HCT116 (cell line): ENCODE data around the gene PIH1D1. TPM values are rescaled to one million over a fixed set of nuclear protein-coding genes. Genes with fewer than 3 reads are reported as not detected.

Experiments
- ATAC-seq: fragments of 200-7000 bp; cut with Tn5 transposase; 2 replicates; pipeline ENCODE4 v1.9.1; 2020; ENCODE audit warnings: mild to moderate bottlenecking, moderate library complexity
- BruUV-seq: library from RNA; stranded (reverse); fragments of 400-500 nt; replicated peaks from 2 replicates; lab custom pipeline; 2021; lab: Mats Ljungman, UMichigan
- CTCF ChIA-PET: fragments of 300-600 bp; sonication (Branson Sonifier 250); formaldehyde crosslinking; loops from one replicate; lab custom pipeline; 2021; ENCODE audit warnings: antibody characterized with exemption; lab: Charles Lee
- POLR2A ChIA-PET: fragments of 300-600, 350-600 bp; sonication (Branson Sonifier 250); formaldehyde crosslinking; loops from one replicate; lab custom pipeline; 2021; ENCODE audit warnings: antibody characterized with exemption; lab: Charles Lee
- RAD21 ChIA-PET, 2 experiments: fragments of 300-600 bp; sonication (Branson Sonifier 250); formaldehyde crosslinking; loops; one replicate each; lab custom pipeline; 2023; ENCODE audit warnings: low total read pairs in 2 of 2; ENCODE audit not compliant: uncharacterized antibody in 2 of 2, unreplicated experiment in 2 of 2, low non-redundant PET in 1 of 2; lab: Charles Lee
- DNase-seq: peaks from one replicate; pipeline ENCODE4 v3.0.0-alpha.2; 2010; ENCODE audit warnings: low read depth, low spot score
- H2AFZ ChIP-seq: fragments of 200-600 bp; shearing (Covaris generic), sonication (generic); 2 replicates; pipeline ENCODE4 v1.6.1; 2017; ENCODE audit warnings: low read depth, mixed run types, mixed read lengths, antibody characterized with exemption, low read length; ENCODE audit not compliant: poor library complexity, severe bottlenecking
- H3K27ac ChIP-seq: 2 replicates; pipeline ENCODE4 v1.5.1; 2012; ENCODE audit warnings: low read depth, low read length
- H3K27me3 ChIP-seq: fragments of 200-600 bp; sonication (generic); 2 replicates; pipeline ENCODE4 v1.6.1; 2016; ENCODE audit warnings: mixed run types, low read length, mixed read lengths; ENCODE audit not compliant: insufficient read depth
- H3K36me3 ChIP-seq, 2 experiments: fragments of 200-500 bp in 1 of 2; fragments of 200-600 bp in 1 of 2; sonication (Bioruptor generic) in 1 of 2; sonication (generic) in 1 of 2; 2 replicates each; pipeline versions ENCODE4 v1.5.1 to v1.6.1; 2014 to 2016; ENCODE audit warnings: low read length in 2 of 2, inconsistent platforms in 1 of 2, mixed read lengths in 1 of 2, mixed run types in 1 of 2; ENCODE audit not compliant: insufficient read depth in 2 of 2, control insufficient read depth in 1 of 2
- H3K4me1 ChIP-seq, 2 experiments: fragments of 200-600 bp in 1 of 2; sonication (generic) in 1 of 2; 2 replicates each; pipeline versions ENCODE4 v1.5.1 to v1.6.1; 2012 to 2017; ENCODE audit warnings: low read length in 2 of 2, inconsistent platforms in 1 of 2, mild to moderate bottlenecking in 1 of 2, mixed read lengths in 1 of 2, mixed run types in 1 of 2, moderate library complexity in 1 of 2; ENCODE audit not compliant: insufficient read depth in 2 of 2, control insufficient read depth in 1 of 2
- H3K4me2 ChIP-seq: fragments of 200-600 bp; sonication (generic); 2 replicates; pipeline ENCODE4 v1.6.1; 2017; ENCODE audit warnings: mixed run types, low read length, mixed read lengths
- H3K4me3 ChIP-seq, 2 experiments: fragments of 200-600 bp in 1 of 2; sonication (generic) in 1 of 2; replicated peaks in 1 of 2; 2 replicates each; pipeline ENCODE4 v1.5.1; 2011 to 2016; ENCODE audit warnings: low read length in 2 of 2, control low read depth in 1 of 2, low read depth in 1 of 2, mild to moderate bottlenecking in 1 of 2, mixed read lengths in 1 of 2, mixed run types in 1 of 2
- H3K79me2 ChIP-seq: fragments of 200-600 bp; sonication (generic); 2 replicates; pipeline ENCODE4 v1.6.1; 2017; ENCODE audit warnings: mild to moderate bottlenecking, mixed run types, low read length, moderate library complexity, mixed read lengths; ENCODE audit not compliant: insufficient read depth
- H3K9ac ChIP-seq: fragments of 200-600 bp; sonication (generic); 2 replicates; pipeline ENCODE4 v1.6.1; 2016; ENCODE audit warnings: low read length, mixed read lengths
- H3K9me2 ChIP-seq: fragments of 200-600 bp; sonication (generic), shearing (Covaris generic); 2 replicates; pipeline ENCODE4 v1.6.1; 2017; ENCODE audit warnings: mixed run types, mild to moderate bottlenecking, moderate library complexity; ENCODE audit not compliant: insufficient read depth
- H3K9me3 ChIP-seq, 2 experiments: fragments of 200-500 bp in 1 of 2; fragments of 200-600 bp in 1 of 2; sonication (Bioruptor generic) in 1 of 2; sonication (generic) in 1 of 2; 2 replicates each; pipeline ENCODE4 v1.6.1; 2014 to 2017; ENCODE audit warnings: low read length in 2 of 2, mixed read lengths in 2 of 2, inconsistent platforms in 1 of 2, low read depth in 1 of 2, mild to moderate bottlenecking in 1 of 2, mixed run types in 1 of 2, moderate library complexity in 1 of 2; ENCODE audit not compliant: control insufficient read depth in 1 of 2, insufficient read depth in 1 of 2
- H4K20me1 ChIP-seq: fragments of 200-600 bp; sonication (generic), shearing (Covaris generic); 2 replicates; pipeline ENCODE4 v1.6.1; 2017; ENCODE audit warnings: mixed run types, mild to moderate bottlenecking, moderate library complexity; ENCODE audit not compliant: insufficient read depth
- CBX3 ChIP-seq: IDR thresholded peaks from 2 replicates; pipeline ENCODE4 v1.6.1; 2012; ENCODE audit warnings: low read depth
- CEBPB ChIP-seq: IDR thresholded peaks from 2 replicates; pipeline ENCODE4 v1.6.1; 2012; ENCODE audit warnings: low read depth
- ELF1 ChIP-seq: IDR thresholded peaks from 2 replicates; pipeline ENCODE4 v1.6.1; 2012; ENCODE audit warnings: low read depth, borderline replicate concordance
- EZH2 ChIP-seq: fragments of 200-600 bp; sonication (generic); IDR thresholded peaks from 2 replicates; pipeline ENCODE4 v1.6.1; 2017; ENCODE audit warnings: antibody characterized with exemption, mixed run types
- EZH2phosphoT487 ChIP-seq: fragments of 200-600 bp; IDR thresholded peaks from 2 replicates; pipeline ENCODE4 v1.6.1; 2018; ENCODE audit warnings: antibody characterized with exemption, borderline replicate concordance
- FOSL1 ChIP-seq: IDR thresholded peaks from 2 replicates; pipeline ENCODE4 v1.6.1; 2012; ENCODE audit warnings: low read depth
- JUND ChIP-seq: IDR thresholded peaks from 2 replicates; pipeline ENCODE4 v1.6.1; 2012
- POLR2A ChIP-seq: IDR thresholded peaks from 2 replicates; pipeline ENCODE4 v1.7.0; 2011; ENCODE audit warnings: borderline replicate concordance; ENCODE audit not compliant: insufficient read depth, insufficient read length; ENCODE audit errors: extremely low read depth
- POLR2AphosphoS5 ChIP-seq: IDR thresholded peaks from 2 replicates; pipeline ENCODE4 v1.6.1; 2011; ENCODE audit warnings: mild to moderate bottlenecking, low read depth, low read length, moderate library complexity
- REST ChIP-seq: IDR thresholded peaks from 2 replicates; pipeline ENCODE4 v1.6.1; 2012; ENCODE audit warnings: low read depth
- SIN3A ChIP-seq: IDR thresholded peaks from 2 replicates; pipeline ENCODE4 v1.6.1; 2012; ENCODE audit warnings: low read depth
- SP1 ChIP-seq: IDR thresholded peaks from 2 replicates; pipeline ENCODE4 v1.6.1; 2012; ENCODE audit warnings: low read depth
- SRF ChIP-seq: IDR thresholded peaks from 2 replicates; pipeline ENCODE4 v1.6.1; 2012; ENCODE audit warnings: low read depth
- TCF7L2 ChIP-seq: IDR thresholded peaks from 2 replicates; pipeline ENCODE4 v1.7.0; 2011; ENCODE audit warnings: borderline replicate concordance, inconsistent platforms; ENCODE audit not compliant: insufficient read depth, insufficient read length; ENCODE audit errors: extremely low read depth
- ZFX ChIP-seq: fragments of 450-650 bp; IDR thresholded peaks from 2 replicates; pipeline ENCODE4 v1.6.1; 2017
- intact Hi-C: fragments of 100-400 bp; cut with micrococcal nuclease; formaldehyde crosslinking; loops from 2 replicates; pipeline ENCODE4 v1.10.0; 2022
- total RNA-seq: library from RNA; stranded (reverse); gene quantifications from one replicate; pipeline ENCODE4 v1.2.1, GENCODE V29; 2021; ENCODE audit not compliant: unreplicated experiment
- TF ChIP-seq, protein P1 (sequence below): IDR thresholded peaks from 2 replicates; pipeline ENCODE4 v1.6.1; 2012
- TF ChIP-seq, protein P2 (sequence below): IDR thresholded peaks from 2 replicates; pipeline ENCODE4 v1.6.1; 2011; ENCODE audit warnings: mild to moderate bottlenecking, low read length, moderate library complexity; ENCODE audit not compliant: insufficient replicate concordance; ENCODE audit errors: extremely low read depth
- TF ChIP-seq, protein P3 (sequence below), 3 experiments: fragments of 200-600 bp in 1 of 3; sonication (generic) in 1 of 3; IDR thresholded peaks in 2 of 3; conservative IDR thresholded peaks in 1 of 3; 2 replicates each; pipeline ENCODE4 v1.5.1; 2012 to 2017; ENCODE audit warnings: low read depth in 2 of 3, low read length in 2 of 3, antibody characterized with exemption in 1 of 3, borderline replicate concordance in 1 of 3, control low read depth in 1 of 3, mild to moderate bottlenecking in 1 of 3, mixed read lengths in 1 of 3, mixed run types in 1 of 3, moderate library complexity in 1 of 3; ENCODE audit not compliant: insufficient read depth in 1 of 3
- TF ChIP-seq, protein P4 (sequence below): IDR thresholded peaks from 2 replicates; pipeline ENCODE4 v1.6.1; 2012

The PIH1D1 gene
- total RNA-seq, 1 experiment from 2014 or later, result 152 TPM

DNA sequence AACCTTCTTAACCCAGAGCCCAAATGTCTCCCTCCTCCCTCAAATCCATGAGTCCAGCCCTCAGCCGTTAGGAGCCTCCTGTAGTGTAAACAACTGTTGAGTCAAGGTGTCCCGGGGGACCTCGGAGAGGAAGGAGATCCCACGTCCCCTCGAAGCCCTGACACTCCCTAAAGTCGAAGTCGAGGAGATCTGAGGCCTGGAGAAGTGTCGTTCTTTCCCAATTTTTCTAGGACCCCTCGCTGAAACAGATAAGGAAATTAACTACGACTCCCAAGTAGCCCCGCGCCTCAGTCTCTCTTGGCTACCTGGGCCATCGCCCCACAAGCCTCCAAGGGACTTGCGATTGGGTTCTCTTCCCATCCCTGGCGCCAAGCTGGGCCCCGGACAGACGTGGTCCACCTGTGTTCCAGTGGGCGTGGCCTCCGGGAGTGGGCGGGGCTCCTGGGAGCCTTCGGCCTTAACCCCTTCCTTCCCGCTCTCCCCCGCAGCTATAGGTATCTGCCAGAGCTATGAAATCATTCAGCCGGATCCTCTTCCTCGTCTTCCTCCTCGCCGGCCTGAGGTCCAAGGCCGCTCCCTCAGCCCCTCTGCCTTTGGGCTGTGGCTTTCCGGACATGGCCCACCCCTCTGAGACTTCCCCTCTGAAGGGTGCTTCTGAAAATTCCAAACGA, 25.6 kb downstream of the PIH1D1 start:
- H3K36me3 ChIP-seq, result no peaks in the 10 kb centered on the region
- H4K20me1 ChIP-seq, result no peaks in the 10 kb centered on the region
- no peaks in the 10 kb centered on the region for H3K79me2 ChIP-seq
- H3K9me3 ChIP-seq, result no peaks in the 10 kb centered on the region
- no peaks in the 10 kb centered on the region for H3K9me2 ChIP-seq
- ChIA-PET POLR2A (interaction anchor here (0.6 to 1.5 kb wide), 5 partner anchors 9 to 551 kb away, joined by 3 to 5 read pairs (median 3); partner anchors contain the start of gene PIH1D1), RAD21 (interaction anchor here in 1 of 2 experiments (1.4 kb wide), 1 partner anchor 16 kb away, joined by 3 read pairs; no protein-coding TSS in a partner anchor), CTCF (interaction anchor here (0.7 to 2.1 kb wide), 3 partner anchors 17 to 34 kb away, joined by 3 to 12 read pairs (median 4); no protein-coding TSS in a partner anchor)
- peak overlapping the region; percentile 46 to 61 for H3K4me3 ChIP-seq
- ATAC-seq, result peak; percentile 75
- intact Hi-C loops, result no loop called here
- DNase-seq, result peak; percentile 73
- H3K4me1 ChIP-seq, result peaks cover 12 to 38% of the 10 kb centered on the region in 2 experiments; a peak in 3 of 4 replicates
- H3K9ac ChIP-seq, result peak overlapping the region; percentile 47
- H3K4me2 ChIP-seq, result peak overlapping the region; percentile 88
- peak overlapping the region; percentile 12 for H3K27ac ChIP-seq
- BruUV-seq, result TSS peak; percentile 80
- H2AFZ ChIP-seq, result peak overlapping the region; percentile 38
- H3K27me3 ChIP-seq, result peaks cover 9% of the 10 kb centered on the region; the same call in 1 of the 2 replicates
- TF ChIP-seq EZH2, result no peak
- no peak for TF ChIP-seq SIN3A
- TF ChIP-seq SRF, result no peak
- no peak for TF ChIP-seq CBX3
- TF ChIP-seq POLR2A, result no peak
- TF ChIP-seq ELF1, result no peak
- TF ChIP-seq EZH2phosphoT487, result no peak
- TF ChIP-seq, protein P1, sequence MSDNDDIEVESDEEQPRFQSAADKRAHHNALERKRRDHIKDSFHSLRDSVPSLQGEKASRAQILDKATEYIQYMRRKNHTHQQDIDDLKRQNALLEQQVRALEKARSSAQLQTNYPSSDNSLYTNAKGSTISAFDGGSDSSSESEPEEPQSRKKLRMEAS, result peak; percentile 15; the same call in 1 of the 2 replicates
- TF ChIP-seq POLR2AphosphoS5, result peak; percentile 73
- no peak for TF ChIP-seq REST
- peak; percentile 91 for TF ChIP-seq SP1
- TF ChIP-seq, protein P2, sequence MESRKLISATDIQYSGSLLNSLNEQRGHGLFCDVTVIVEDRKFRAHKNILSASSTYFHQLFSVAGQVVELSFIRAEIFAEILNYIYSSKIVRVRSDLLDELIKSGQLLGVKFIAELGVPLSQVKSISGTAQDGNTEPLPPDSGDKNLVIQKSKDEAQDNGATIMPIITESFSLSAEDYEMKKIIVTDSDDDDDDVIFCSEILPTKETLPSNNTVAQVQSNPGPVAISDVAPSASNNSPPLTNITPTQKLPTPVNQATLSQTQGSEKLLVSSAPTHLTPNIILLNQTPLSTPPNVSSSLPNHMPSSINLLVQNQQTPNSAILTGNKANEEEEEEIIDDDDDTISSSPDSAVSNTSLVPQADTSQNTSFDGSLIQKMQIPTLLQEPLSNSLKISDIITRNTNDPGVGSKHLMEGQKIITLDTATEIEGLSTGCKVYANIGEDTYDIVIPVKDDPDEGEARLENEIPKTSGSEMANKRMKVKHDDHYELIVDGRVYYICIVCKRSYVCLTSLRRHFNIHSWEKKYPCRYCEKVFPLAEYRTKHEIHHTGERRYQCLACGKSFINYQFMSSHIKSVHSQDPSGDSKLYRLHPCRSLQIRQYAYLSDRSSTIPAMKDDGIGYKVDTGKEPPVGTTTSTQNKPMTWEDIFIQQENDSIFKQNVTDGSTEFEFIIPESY, result no peak
- TF ChIP-seq, protein P3, sequence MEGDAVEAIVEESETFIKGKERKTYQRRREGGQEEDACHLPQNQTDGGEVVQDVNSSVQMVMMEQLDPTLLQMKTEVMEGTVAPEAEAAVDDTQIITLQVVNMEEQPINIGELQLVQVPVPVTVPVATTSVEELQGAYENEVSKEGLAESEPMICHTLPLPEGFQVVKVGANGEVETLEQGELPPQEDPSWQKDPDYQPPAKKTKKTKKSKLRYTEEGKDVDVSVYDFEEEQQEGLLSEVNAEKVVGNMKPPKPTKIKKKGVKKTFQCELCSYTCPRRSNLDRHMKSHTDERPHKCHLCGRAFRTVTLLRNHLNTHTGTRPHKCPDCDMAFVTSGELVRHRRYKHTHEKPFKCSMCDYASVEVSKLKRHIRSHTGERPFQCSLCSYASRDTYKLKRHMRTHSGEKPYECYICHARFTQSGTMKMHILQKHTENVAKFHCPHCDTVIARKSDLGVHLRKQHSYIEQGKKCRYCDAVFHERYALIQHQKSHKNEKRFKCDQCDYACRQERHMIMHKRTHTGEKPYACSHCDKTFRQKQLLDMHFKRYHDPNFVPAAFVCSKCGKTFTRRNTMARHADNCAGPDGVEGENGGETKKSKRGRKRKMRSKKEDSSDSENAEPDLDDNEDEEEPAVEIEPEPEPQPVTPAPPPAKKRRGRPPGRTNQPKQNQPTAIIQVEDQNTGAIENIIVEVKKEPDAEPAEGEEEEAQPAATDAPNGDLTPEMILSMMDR (IDR thresholded peaks at IDR 0.05 in 2 of 3, conservative IDR thresholded peaks at IDR 0.05 in 1 of 3; ENCODE audit: borderline replicate concordance in 1 of 3, insufficient read depth in 1 of 3, low read depth in 2 of 3, low read length in 2 of 3), result no peak
- no peak for TF ChIP-seq FOSL1
- no peak for TF ChIP-seq CEBPB
- peak; percentile 26; the same call in 1 of the 2 replicates for TF ChIP-seq ZFX
- no peak for TF ChIP-seq TCF7L2
- TF ChIP-seq, protein P4, sequence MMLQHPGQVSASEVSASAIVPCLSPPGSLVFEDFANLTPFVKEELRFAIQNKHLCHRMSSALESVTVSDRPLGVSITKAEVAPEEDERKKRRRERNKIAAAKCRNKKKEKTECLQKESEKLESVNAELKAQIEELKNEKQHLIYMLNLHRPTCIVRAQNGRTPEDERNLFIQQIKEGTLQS, result no peak
- TF ChIP-seq JUND, result no peak
